ENCODE measurements around the gene NFYB.

The NFYB gene

GRCh38 chr12:104091136-104091535 is 46.9 kb downstream of the NFYB start:
- H3K4me3 ChIP-seq (ENCODE audit: low read depth, low read length): no peak overlapping the region
- no peak for DNase-seq (ENCODE audit: low read depth)
- in situ Hi-C loops (cut with HindIII; ENCODE audit: low sequenced_read_pairs): no loop called here
- TF ChIP-seq, protein P1, sequence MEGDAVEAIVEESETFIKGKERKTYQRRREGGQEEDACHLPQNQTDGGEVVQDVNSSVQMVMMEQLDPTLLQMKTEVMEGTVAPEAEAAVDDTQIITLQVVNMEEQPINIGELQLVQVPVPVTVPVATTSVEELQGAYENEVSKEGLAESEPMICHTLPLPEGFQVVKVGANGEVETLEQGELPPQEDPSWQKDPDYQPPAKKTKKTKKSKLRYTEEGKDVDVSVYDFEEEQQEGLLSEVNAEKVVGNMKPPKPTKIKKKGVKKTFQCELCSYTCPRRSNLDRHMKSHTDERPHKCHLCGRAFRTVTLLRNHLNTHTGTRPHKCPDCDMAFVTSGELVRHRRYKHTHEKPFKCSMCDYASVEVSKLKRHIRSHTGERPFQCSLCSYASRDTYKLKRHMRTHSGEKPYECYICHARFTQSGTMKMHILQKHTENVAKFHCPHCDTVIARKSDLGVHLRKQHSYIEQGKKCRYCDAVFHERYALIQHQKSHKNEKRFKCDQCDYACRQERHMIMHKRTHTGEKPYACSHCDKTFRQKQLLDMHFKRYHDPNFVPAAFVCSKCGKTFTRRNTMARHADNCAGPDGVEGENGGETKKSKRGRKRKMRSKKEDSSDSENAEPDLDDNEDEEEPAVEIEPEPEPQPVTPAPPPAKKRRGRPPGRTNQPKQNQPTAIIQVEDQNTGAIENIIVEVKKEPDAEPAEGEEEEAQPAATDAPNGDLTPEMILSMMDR (IDR thresholded peaks at IDR 0.05; ENCODE audit: low read depth, low read length, missing control alignments): no peak

- H3K4me3 ChIP-seq (ENCODE audit: low read depth, low read length): no peak overlapping the region
- in situ Hi-C loops (cut with HindIII; ENCODE audit: low sequenced_read_pairs): no loop called here
- DNase-seq (ENCODE audit: low read depth): no peak
- TF ChIP-seq, protein P1 (IDR thresholded peaks at IDR 0.05; ENCODE audit: low read depth, low read length, missing control alignments): no peak
These were observed 47.3 kb downstream of the NFYB start for GRCh38 chr12:104090685-104091084.

DNA sequence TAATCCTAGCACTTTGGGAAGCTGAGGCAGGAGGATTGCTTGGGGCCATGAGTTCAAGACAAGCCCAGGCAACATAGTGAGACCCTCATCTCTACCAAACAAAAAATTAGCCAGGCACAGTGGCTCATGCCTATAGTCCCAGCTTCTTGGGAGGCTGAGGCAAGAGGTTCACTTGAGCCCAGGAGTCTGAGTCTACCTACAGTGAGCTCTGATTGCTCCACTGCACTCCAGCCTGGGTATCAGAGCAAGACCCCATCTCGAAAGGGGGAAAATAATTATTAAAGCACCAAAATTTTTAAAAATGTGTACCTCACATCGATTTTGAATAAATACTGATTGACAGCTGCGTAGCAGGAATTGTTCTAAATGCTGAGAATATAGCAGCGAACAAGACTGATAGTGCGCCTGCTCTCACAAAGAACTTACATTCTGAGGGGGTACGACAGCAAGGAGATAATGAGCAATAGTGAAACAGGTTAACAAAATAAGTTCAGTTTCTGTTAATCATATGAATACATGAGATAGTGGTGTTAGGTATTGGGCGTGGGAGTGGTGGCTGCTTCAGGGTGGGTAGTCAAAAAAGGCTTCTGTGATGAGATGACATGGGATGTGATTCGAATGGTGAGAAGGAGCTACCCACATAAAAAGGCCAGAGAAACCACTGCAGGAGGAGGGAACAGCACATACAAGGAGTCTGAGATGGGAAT is 54.1 kb downstream of the NFYB start:
- DNase-seq (ENCODE audit: low read depth): no peak
- in situ Hi-C loops (cut with HindIII; ENCODE audit: low sequenced_read_pairs): no loop called here
- TF ChIP-seq, protein P1 (IDR thresholded peaks at IDR 0.05; ENCODE audit: low read depth, low read length, missing control alignments): no peak
- H3K4me3 ChIP-seq (ENCODE audit: low read depth, low read length): no peak overlapping the region

DNA sequence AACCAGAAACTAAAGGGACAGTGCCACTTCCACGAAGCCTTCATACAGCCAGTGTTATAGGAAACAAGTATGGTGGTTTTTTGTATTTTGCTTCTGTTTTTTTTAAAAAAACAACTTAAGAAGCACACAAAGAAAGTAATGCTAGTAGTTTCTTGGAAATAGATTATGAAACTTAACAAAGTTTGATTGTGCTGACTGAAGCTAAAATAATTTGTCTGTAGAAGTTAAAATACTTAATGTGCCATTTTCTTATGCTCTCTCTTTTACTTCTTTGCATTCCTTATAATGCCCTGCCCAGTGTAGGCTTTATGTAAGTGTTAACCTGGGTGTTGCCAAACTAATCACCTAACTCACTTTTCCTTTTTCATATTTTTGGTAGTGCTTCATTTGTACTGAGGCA is 57.2 kb downstream of the NFYB start:
- TF ChIP-seq, protein P1 (IDR thresholded peaks at IDR 0.05; ENCODE audit: low read depth, low read length, missing control alignments): no peak
- H3K4me3 ChIP-seq (ENCODE audit: low read depth, low read length): no peak overlapping the region
- DNase-seq (ENCODE audit: low read depth): no peak
- in situ Hi-C loops (cut with HindIII; ENCODE audit: low sequenced_read_pairs): no loop called here

DNA sequence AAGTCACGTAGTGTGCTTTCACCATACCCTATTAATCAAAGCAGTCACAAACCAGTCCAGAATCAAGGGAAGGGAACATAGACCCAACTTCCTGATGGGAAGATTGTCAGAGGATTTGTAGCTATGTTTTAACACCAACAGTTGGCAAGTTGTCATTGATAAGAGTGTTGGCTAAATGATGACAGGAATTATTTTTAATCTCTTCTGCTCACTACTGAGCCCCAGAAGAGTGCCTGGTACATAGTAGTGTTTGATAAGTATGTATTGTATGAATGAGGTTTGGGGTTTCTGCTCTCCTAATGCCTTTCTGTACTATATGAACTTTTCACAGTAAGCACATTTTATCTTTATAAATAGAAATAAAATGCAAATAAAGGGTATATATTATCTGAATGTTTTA is 59.0 kb downstream of the NFYB start:
- DNase-seq (ENCODE audit: low read depth): no peak
- in situ Hi-C loops (cut with HindIII; ENCODE audit: low sequenced_read_pairs): no loop called here
- no peak overlapping the region for H3K4me3 ChIP-seq (ENCODE audit: low read depth, low read length)
- TF ChIP-seq, protein P1 (IDR thresholded peaks at IDR 0.05; ENCODE audit: low read depth, low read length, missing control alignments): no peak

- H3K4me3 ChIP-seq (ENCODE audit: low read depth, low read length): no peak overlapping the region
- DNase-seq (ENCODE audit: low read depth): no peak
- TF ChIP-seq, protein P1 (IDR thresholded peaks at IDR 0.05; ENCODE audit: low read depth, low read length, missing control alignments): no peak
- in situ Hi-C loops (cut with HindIII; ENCODE audit: low sequenced_read_pairs): no loop called here
These were observed 64.3 kb downstream of the NFYB start for GRCh38 chr12:104073699-104074098.

All from astrocyte of the cerebellum (primary cell).